ENCODE measurements around the gene GPC4.

GRCh38 chrX:133251204-133251603 is 164.1 kb downstream of the GPC4 start:
- TF ChIP-seq CTCF (IDR thresholded peaks at IDR 0.05), result no peak
- TF ChIP-seq POLR2AphosphoS5 (IDR thresholded peaks at IDR 0.05; ENCODE audit: low read depth, low read length), result no peak
- TF ChIP-seq REST (IDR thresholded peaks at IDR 0.05; ENCODE audit: insufficient read depth in 1 of 2, low read depth in 2 of 2, low read length in 1 of 2), result no peak
- no peak for TF ChIP-seq TCF7L2 (IDR thresholded peaks at IDR 0.05; ENCODE audit: low read depth, low read length)
- no peak for TF ChIP-seq SIN3A (IDR thresholded peaks at IDR 0.05; ENCODE audit: borderline replicate concordance, insufficient read depth, low read depth, low read length)
